H9 (cell line): ENCODE data around the gene CLIP1. TPM values are rescaled to one million over a fixed set of nuclear protein-coding genes. Genes with fewer than 3 reads are reported as not detected.

Experiments
- DNase-seq: peaks from one replicate; pipeline ENCODE4 v3.0.0-alpha.2; 2017
- H2AFZ ChIP-seq: one replicate; pipeline ENCODE4 v1.6.1; 2013; ENCODE audit warnings: mild to moderate bottlenecking, low read length, control low read depth, moderate library complexity
- H2AK5ac ChIP-seq: 2 replicates; pipeline ENCODE4 v1.6.1; 2013; ENCODE audit warnings: low read length, control low read depth, mixed read lengths; ENCODE audit not compliant: insufficient read length
- H2BK120ac ChIP-seq: one replicate; pipeline ENCODE4 v1.6.1; 2013; ENCODE audit warnings: low read depth, mild to moderate bottlenecking, low read length, control low read depth, inconsistent platforms; ENCODE audit not compliant: poor library complexity, severe bottlenecking
- H2BK12ac ChIP-seq: 2 replicates; pipeline ENCODE4 v1.6.1; 2013; ENCODE audit warnings: low read length, control low read depth, mixed read lengths, low read depth; ENCODE audit not compliant: insufficient read length
- H2BK15ac ChIP-seq: 2 replicates; pipeline ENCODE4 v1.6.1; 2013; ENCODE audit warnings: low read depth, low read length, control low read depth
- H2BK20ac ChIP-seq: one replicate; pipeline ENCODE4 v1.6.1; 2013; ENCODE audit warnings: low read depth, mild to moderate bottlenecking, low read length, control low read depth, inconsistent platforms; ENCODE audit not compliant: poor library complexity, severe bottlenecking
- H2BK5ac ChIP-seq: 2 replicates; pipeline ENCODE4 v1.6.1; 2013; ENCODE audit warnings: low read length, control low read depth, mixed read lengths; ENCODE audit not compliant: insufficient read length
- H3K14ac ChIP-seq: 2 replicates; pipeline ENCODE4 v1.6.1; 2013; ENCODE audit warnings: low read length, control low read depth; ENCODE audit not compliant: insufficient read depth
- H3K18ac ChIP-seq: 2 replicates; pipeline ENCODE4 v1.6.1; 2013; ENCODE audit warnings: low read depth, mild to moderate bottlenecking, mixed read lengths, low read length, control low read depth; ENCODE audit not compliant: insufficient read length
- H3K23ac ChIP-seq: 2 replicates; pipeline ENCODE4 v1.6.1; 2013; ENCODE audit warnings: low read length, control low read depth, mixed read lengths, low read depth; ENCODE audit not compliant: insufficient read length
- H3K23me2 ChIP-seq: 2 replicates; pipeline ENCODE4 v1.6.1; 2013; ENCODE audit warnings: low read depth, mild to moderate bottlenecking, mixed read lengths, low read length, control low read depth; ENCODE audit not compliant: insufficient read length, poor library complexity, severe bottlenecking
- H3K27ac ChIP-seq: 2 replicates; pipeline ENCODE4 v1.5.1; 2013; ENCODE audit warnings: low read length, control low read depth, mixed read lengths, low read depth; ENCODE audit not compliant: insufficient read length
- H3K27me3 ChIP-seq: 2 replicates; pipeline ENCODE4 v1.6.1; 2013; ENCODE audit warnings: low read length, control low read depth, inconsistent platforms; ENCODE audit not compliant: insufficient read depth
- H3K4ac ChIP-seq: 2 replicates; pipeline ENCODE4 v1.6.1; 2013; ENCODE audit warnings: low read depth, mild to moderate bottlenecking, control low read depth, inconsistent platforms, low read length, moderate library complexity
- H3K4me1 ChIP-seq: 2 replicates; pipeline ENCODE4 v1.6.1; 2013; ENCODE audit warnings: low read length, control low read depth, inconsistent platforms; ENCODE audit not compliant: insufficient read depth
- H3K4me2 ChIP-seq: 2 replicates; pipeline ENCODE4 v1.6.1; 2013; ENCODE audit warnings: low read length, control low read depth, mixed read lengths; ENCODE audit not compliant: insufficient read length, insufficient read depth
- H3K56ac ChIP-seq: 2 replicates; pipeline ENCODE4 v1.6.1; 2013; ENCODE audit warnings: low read depth, mild to moderate bottlenecking, mixed read lengths, low read length, control low read depth; ENCODE audit not compliant: insufficient read length
- H3K79me1 ChIP-seq: 2 replicates; pipeline ENCODE4 v1.6.1; 2013; ENCODE audit warnings: low read depth, mild to moderate bottlenecking, moderate library complexity, low read length, control low read depth, inconsistent platforms; ENCODE audit not compliant: insufficient read depth, poor library complexity, severe bottlenecking
- H3K79me2 ChIP-seq: 2 replicates; pipeline ENCODE4 v1.6.1; 2013; ENCODE audit warnings: low read length, control low read depth, inconsistent platforms; ENCODE audit not compliant: insufficient read depth
- H3K9ac ChIP-seq: 2 replicates; pipeline ENCODE4 v1.6.1; 2013; ENCODE audit warnings: low read length, control low read depth, mixed read lengths; ENCODE audit not compliant: insufficient read length; ENCODE audit errors: extremely low read depth
- H3K9me3 ChIP-seq: one replicate; pipeline ENCODE4 v1.6.1; 2013; ENCODE audit warnings: low read depth, low read length, inconsistent platforms; ENCODE audit not compliant: control insufficient read depth
- H3T11ph ChIP-seq: one replicate; pipeline ENCODE4 v1.6.1; 2013; ENCODE audit warnings: mild to moderate bottlenecking, low read length, control low read depth, inconsistent platforms
- H4K20me1 ChIP-seq: one replicate; pipeline ENCODE4 v1.6.1; 2013; ENCODE audit not compliant: control insufficient read depth, insufficient read length, insufficient read depth
- H4K5ac ChIP-seq: 2 replicates; pipeline ENCODE4 v1.6.1; 2013; ENCODE audit warnings: low read depth, mild to moderate bottlenecking, mixed read lengths, low read length, control low read depth; ENCODE audit not compliant: insufficient read length
- H4K8ac ChIP-seq: replicated peaks from 2 replicates; pipeline ENCODE4 v1.6.1; 2013; ENCODE audit warnings: low read length, control low read depth, mixed read lengths, low read depth; ENCODE audit not compliant: insufficient read length
- H4K91ac ChIP-seq: 2 replicates; pipeline ENCODE4 v1.6.1; 2013; ENCODE audit warnings: low read depth, mild to moderate bottlenecking, moderate library complexity, mixed read lengths, low read length, control low read depth; ENCODE audit not compliant: insufficient read length
- H3K27ac Mint-ChIP-seq, 3 experiments: 2 replicates in 2 of 3; 3 replicates in 1 of 3; pipeline ENCODE4 v1.8.0; 2020 to 2021; ENCODE audit warnings: mixed read lengths in 3 of 3, mild to moderate bottlenecking in 1 of 3, moderate library complexity in 1 of 3
- H3K27me3 Mint-ChIP-seq: 2 replicates; pipeline ENCODE4 v1.8.0; 2021; ENCODE audit warnings: low read depth, mild to moderate bottlenecking, moderate library complexity, mixed read lengths
- H3K36me3 Mint-ChIP-seq, 3 experiments: 2 replicates in 2 of 3; 3 replicates in 1 of 3; pipeline ENCODE4 v1.8.0; 2020 to 2021; ENCODE audit warnings: low read depth in 3 of 3, mixed read lengths in 3 of 3; ENCODE audit not compliant: insufficient read depth in 1 of 3
- H3K4me1 Mint-ChIP-seq, 2 experiments: 2 replicates each; pipeline ENCODE4 v1.8.0; 2020; ENCODE audit warnings: mixed read lengths in 2 of 2
- H3K4me3 Mint-ChIP-seq, 2 experiments: 2 replicates in 1 of 2; 3 replicates in 1 of 2; pipeline ENCODE4 v1.8.0; 2020 to 2021; ENCODE audit warnings: mild to moderate bottlenecking in 2 of 2, mixed read lengths in 2 of 2, moderate library complexity in 1 of 2
- H3K9me3 Mint-ChIP-seq, 2 experiments: 2 replicates in 1 of 2; 3 replicates in 1 of 2; pipeline ENCODE4 v1.8.0; 2020; ENCODE audit warnings: mild to moderate bottlenecking in 2 of 2, mixed read lengths in 2 of 2, moderate library complexity in 1 of 2
- CTCF ChIP-seq: fragments of 200-600 bp; sonication (generic); conservative IDR thresholded peaks from 3 replicates; pipeline ENCODE4 v1.8.0; 2021; ENCODE audit warnings: antibody characterized with exemption, mild to moderate bottlenecking
- WGBS: extraction: QIAGEN DNeasy Blood & Tissue Kit; methylation state at CpG from one replicate; pipeline ENCODE4 v1.1.7; 2013; ENCODE audit warnings: missing lambda C conversion rate, low lambda C conversion rate, mixed read lengths; ENCODE audit not compliant: insufficient read length; ENCODE audit errors: extremely low coverage; 5-methylcytosine and 5-hydroxymethylcytosine counted together
- total RNA-seq: library from RNA; stranded (reverse); gene quantifications from 2 replicates; pipeline ENCODE4 v1.2.1, GENCODE V29; 2021

Gene CLIP1
- total RNA-seq, 1 experiment from 2014 or later = 23.6 TPM

- no peak for TF ChIP-seq CTCF
- H3K4me2 ChIP-seq = no peak overlapping the region
- H3K4ac ChIP-seq = no peak overlapping the region
- no peak overlapping the region for H2BK120ac ChIP-seq
- no peak overlapping the region for H2BK15ac ChIP-seq
- no peak overlapping the region for H2BK12ac ChIP-seq
- Mint-ChIP-seq H3K27me3 (no peaks in the 10 kb centered on the region), H3K36me3 (peaks cover 6 to 23% (median 16%) of the 10 kb centered on the region in 3 experiments; a peak in 6 of 7 replicates), H3K9me3 (no peaks in the 10 kb centered on the region), H3K4me3 (no peak overlapping the region), H3K4me1 (no peaks in the 10 kb centered on the region), H3K27ac (no peak overlapping the region)
- H3K4me1 ChIP-seq = no peaks in the 10 kb centered on the region
- H3T11ph ChIP-seq = no peak overlapping the region
- WGBS = no CpG with 5 or more reads among the region's 6 CpGs
- H2BK20ac ChIP-seq = no peak overlapping the region
- H4K8ac ChIP-seq = no peak overlapping the region
- no peak overlapping the region for H4K5ac ChIP-seq
- H2AFZ ChIP-seq = no peak overlapping the region
- no peak overlapping the region for H3K14ac ChIP-seq
- DNase-seq = no peak
- H3K23me2 ChIP-seq = no peaks in the 10 kb centered on the region
- H2BK5ac ChIP-seq = no peak overlapping the region
- H3K9me3 ChIP-seq = no peaks in the 10 kb centered on the region
- H3K27me3 ChIP-seq = no peaks in the 10 kb centered on the region
- H3K79me2 ChIP-seq = no peaks in the 10 kb centered on the region
- H3K79me1 ChIP-seq = peaks cover 5% of the 10 kb centered on the region
- no peak overlapping the region for H3K18ac ChIP-seq
- H4K91ac ChIP-seq = no peak overlapping the region
- no peak overlapping the region for H2AK5ac ChIP-seq
- H3K56ac ChIP-seq = no peak overlapping the region
- no peak overlapping the region for H3K23ac ChIP-seq
- no peak overlapping the region for H3K9ac ChIP-seq
- H4K20me1 ChIP-seq = no peaks in the 10 kb centered on the region
- H3K27ac ChIP-seq = no peak overlapping the region
These were observed 172.4 kb downstream of the CLIP1 start for GRCh38 chr12:122250047-122250446.
